Bone marrow (tissue), 2 donors: ENCODE results near the gene ST3GAL3.
A peak's percentile ranks its signal among the peaks of the same experiment; 100 is the strongest.

Experiments used
- DNase-seq, 2 donors: peaks; one replicate each; lab custom pipeline; 2025; lab: John Stamatoyannopoulos, UW

ST3GAL3 gene

GRCh38 chr1:43942411-43942810 is 235.1 kb downstream of the ST3GAL3 start:
- DNase-seq: no peak

GRCh38 chr1:43944860-43945259 is 237.5 kb downstream of the ST3GAL3 start:
- DNase-seq: no peak

- no peak for DNase-seq
These were observed 238.4 kb downstream of the ST3GAL3 start for GRCh38 chr1:43945674-43946235.

- DNase-seq: peak; percentile 90 to 95
These were observed 239.1 kb downstream of the ST3GAL3 start, which contains the start of gene IPO13 for GRCh38 chr1:43946236-43947060. TSS of gene IPO13 (plus strand) at chr1:43946950. CDS start at chr1:43947601, 651 bp downstream.

- DNase-seq: no peak
These were observed 239.9 kb downstream of the ST3GAL3 start for GRCh38 chr1:43947061-43947873.

DNA sequence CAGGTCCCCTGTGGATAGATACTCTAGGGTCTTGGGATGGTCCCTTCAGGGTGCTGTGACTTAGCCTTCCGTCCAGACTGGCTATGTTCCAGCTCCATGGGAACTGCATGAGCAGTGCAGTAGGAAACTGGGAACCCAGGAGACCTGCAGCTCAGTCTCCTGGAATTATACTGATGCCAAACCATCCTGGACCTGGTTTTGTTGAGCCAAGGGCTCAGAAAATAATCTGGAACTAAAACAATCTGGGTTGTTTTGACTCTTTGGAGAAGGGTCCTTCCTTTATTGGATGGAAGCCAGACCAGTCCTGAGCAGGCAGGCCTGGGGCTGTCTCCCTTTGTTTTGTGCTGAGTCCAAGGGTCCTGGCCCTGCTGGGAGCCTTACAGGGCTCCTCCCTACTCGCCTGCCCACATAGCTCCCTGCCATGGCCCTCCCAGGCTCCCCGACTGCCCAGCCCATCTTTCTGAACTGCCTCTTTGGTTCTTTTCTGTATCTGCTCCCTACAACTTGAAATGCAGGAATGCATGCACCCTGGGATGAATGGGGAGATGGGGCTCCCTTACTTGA is 240.6 kb downstream of the ST3GAL3 start:
- no peak for DNase-seq

GRCh38 chr1:43949678-43950077 is 242.3 kb downstream of the ST3GAL3 start:
- no peak for DNase-seq

DNA sequence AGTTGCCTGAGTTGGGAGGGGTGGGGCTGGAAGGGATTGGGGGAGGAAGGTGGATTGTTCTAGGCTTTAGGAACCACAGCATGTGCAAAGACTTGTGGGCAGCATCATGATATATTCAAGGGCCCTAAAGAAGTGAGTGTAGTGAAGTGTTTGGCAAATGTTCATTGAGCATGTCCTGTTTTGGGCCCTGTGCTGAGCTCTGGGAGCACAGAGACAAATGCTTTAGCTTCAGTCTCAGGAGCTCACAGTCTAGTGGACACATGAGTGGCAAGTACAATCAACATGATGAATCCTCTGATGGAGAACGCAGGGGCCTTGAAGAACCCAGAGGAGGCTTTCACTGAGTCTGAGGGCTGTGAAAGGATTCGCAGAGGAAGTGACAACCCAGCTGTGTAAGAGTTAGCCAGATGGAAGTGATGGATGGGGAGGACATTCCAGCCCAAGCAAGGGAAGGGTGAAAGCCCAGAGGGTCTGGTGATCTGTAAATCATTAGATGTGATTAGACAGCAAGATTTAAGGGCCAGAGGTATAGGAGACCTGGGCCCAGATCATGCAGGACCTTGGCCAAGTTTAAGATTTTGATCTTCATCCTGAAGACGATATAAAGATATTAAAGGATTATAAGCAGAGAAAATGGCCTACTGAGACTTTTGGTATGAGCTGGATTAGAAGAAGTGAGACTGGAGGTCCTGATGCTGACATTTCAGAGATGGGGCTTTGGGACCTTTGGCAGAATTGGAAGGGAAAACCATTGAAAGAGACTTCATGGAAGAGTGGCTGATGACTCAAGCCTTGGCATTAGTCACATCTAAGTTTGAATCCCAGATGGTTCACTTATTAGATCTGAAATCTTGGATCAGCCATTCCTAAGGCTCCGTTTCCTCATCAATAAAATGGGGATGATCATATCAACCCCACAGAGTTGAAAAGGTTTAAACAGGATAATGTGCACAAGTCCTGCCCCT is 244.0 kb downstream of the ST3GAL3 start:
- no peak for DNase-seq

- no peak for DNase-seq
These were observed 245.5 kb downstream of the ST3GAL3 start for GRCh38 chr1:43952731-43953346.

GRCh38 chr1:43953361-43953760 is 246.0 kb downstream of the ST3GAL3 start:
- no peak for DNase-seq

DNA sequence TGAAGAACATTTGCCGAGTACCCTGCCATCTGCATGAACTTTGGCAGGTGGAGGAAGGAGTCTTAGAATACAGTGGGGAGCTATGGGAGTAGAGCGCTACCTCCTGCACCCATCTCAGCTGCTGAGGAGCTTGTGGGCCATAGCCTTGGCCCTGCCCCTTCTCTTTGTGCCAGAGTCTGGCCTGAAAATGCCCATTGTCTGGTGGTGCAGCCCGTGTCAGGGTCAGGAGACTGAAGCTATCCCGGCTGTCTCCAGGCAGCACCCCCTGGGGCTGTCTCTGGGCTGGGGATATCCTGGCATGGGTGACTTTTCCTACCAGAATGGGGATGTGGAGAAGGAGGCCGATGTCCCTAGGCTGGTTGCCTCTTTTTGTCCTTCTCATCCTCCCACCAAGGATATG is 246.7 kb downstream of the ST3GAL3 start:
- no peak for DNase-seq

DNA sequence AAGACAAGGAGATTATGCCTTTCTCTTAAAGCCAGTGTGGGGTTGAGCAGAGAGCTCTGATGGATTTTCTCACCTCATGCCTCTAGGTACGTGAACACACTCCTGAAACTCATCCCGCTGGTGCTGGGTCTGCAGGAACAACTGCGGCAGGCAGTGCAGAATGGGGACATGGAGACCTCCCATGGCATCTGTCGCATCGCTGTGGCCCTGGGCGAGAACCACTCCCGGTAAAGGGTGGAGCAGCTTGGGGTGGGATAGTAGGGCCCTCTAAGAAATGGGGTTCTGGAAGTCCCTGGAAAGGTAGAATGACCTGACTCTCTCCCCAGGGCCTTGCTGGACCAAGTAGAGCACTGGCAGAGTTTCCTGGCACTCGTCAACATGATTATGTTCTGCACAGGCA is 248.9 kb downstream of the ST3GAL3 start:
- DNase-seq: no peak

DNA sequence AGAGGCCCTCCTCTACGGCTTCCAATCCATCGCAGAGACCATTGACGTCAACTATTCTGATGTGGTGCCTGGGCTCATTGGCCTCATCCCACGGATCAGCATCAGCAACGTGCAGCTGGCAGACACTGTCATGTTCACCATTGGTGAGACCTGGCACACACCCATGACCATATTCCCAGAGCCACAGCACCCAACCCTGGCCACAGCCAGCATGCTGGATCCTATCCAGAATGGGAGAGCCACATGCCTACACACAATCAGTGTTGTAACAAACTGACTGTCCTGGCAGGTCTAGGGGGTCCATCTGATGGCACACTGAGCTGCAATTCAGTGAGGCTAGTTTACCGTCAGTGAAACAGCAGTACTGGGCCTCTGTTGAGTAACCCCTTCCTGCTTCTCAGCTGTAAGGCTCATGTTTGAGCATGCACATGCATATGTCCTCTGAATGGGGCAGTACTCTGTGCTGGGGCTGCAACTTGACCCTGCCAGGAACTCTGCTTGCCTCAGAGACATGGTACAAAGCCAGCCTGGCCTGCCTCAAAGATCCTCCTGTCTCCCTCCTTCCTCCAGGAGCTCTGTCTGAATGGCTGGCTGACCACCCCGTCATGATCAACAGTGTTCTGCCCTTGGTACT is 250.2 kb downstream of the ST3GAL3 start:
- DNase-seq: no peak

GRCh38 chr1:43958351-43959255 is 251.3 kb downstream of the ST3GAL3 start:
- DNase-seq: no peak

- no peak for DNase-seq
These were observed 253.5 kb downstream of the ST3GAL3 start for GRCh38 chr1:43960798-43961197.

GRCh38 chr1:43961692-43962091 is 254.4 kb downstream of the ST3GAL3 start:
- no peak for DNase-seq

- no peak for DNase-seq
These were observed 255.0 kb downstream of the ST3GAL3 start for GRCh38 chr1:43962324-43962723.

DNA sequence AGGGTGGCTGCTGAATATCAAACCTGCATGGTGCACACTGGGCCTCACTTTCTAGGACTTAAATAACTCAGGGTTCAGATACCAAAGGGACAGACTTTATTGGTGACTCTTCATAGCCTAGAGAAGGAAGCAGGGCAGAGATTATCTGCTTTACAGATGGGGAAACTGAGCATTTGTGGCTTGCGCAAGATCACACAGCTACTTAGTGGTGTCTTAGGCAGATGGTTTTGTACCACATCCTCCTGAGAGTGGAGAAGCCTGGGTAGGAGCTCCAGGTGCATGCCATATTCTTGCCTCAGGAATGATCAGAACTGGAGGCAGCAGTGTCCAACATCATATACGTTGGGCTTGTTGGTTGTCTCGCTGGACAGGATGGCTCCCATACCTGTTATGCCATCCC is 255.7 kb downstream of the ST3GAL3 start:
- DNase-seq: no peak

- no peak for DNase-seq
These were observed 256.6 kb downstream of the ST3GAL3 start for GRCh38 chr1:43963890-43964289.
